ENCODE measurements around the gene IFIT1.

DNA sequence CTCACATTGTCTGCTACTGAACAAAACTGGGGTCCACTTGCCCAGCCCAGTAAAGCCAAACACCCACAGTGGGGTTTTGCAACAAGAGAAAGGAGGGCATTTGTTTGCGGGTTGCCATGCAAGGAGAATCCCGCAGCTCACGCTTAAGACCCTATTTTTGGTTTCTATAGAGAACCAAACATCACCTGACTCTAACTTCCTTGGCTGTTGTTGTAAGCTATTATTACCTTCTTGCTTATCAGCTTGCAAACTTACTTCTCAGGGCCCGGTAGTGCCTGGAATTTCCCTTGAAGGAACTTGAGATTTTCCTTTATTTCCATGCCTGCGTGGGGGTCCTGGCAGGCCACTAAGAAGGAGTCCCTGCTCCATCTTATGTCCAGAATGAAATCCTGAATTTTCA, 43.9 kb upstream of the IFIT1 start:
- TF ChIP-seq, protein P1, sequence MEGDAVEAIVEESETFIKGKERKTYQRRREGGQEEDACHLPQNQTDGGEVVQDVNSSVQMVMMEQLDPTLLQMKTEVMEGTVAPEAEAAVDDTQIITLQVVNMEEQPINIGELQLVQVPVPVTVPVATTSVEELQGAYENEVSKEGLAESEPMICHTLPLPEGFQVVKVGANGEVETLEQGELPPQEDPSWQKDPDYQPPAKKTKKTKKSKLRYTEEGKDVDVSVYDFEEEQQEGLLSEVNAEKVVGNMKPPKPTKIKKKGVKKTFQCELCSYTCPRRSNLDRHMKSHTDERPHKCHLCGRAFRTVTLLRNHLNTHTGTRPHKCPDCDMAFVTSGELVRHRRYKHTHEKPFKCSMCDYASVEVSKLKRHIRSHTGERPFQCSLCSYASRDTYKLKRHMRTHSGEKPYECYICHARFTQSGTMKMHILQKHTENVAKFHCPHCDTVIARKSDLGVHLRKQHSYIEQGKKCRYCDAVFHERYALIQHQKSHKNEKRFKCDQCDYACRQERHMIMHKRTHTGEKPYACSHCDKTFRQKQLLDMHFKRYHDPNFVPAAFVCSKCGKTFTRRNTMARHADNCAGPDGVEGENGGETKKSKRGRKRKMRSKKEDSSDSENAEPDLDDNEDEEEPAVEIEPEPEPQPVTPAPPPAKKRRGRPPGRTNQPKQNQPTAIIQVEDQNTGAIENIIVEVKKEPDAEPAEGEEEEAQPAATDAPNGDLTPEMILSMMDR (IDR thresholded peaks at IDR 0.05): no peak
- TF ChIP-seq EP300 (IDR thresholded peaks at IDR 0.05) (no peak), POLR2AphosphoS5 (IDR thresholded peaks at IDR 0.05) (no peak)

All from suprapubic skin (tissue), 4 donors.